ENCODE data around the gene C6.

- no peak for TF ChIP-seq POLR2AphosphoS5 (IDR thresholded peaks at IDR 0.05)
- no peak for TF ChIP-seq CTCF (IDR thresholded peaks at IDR 0.05)
Measured at GRCh38 chr5:41095324-41096101, 117.8 kb downstream of the C6 start.
